GM19395 (cell line): ENCODE results near the gene TBX21.

Experiments used
- ATAC-seq: cut with Tn5 transposase; IDR thresholded peaks from one replicate; pipeline ENCODE4 v1.9.1; 2021; ENCODE audit warnings: mild to moderate bottlenecking, moderate library complexity; ENCODE audit not compliant: unreplicated experiment

TBX21 gene, protein sequence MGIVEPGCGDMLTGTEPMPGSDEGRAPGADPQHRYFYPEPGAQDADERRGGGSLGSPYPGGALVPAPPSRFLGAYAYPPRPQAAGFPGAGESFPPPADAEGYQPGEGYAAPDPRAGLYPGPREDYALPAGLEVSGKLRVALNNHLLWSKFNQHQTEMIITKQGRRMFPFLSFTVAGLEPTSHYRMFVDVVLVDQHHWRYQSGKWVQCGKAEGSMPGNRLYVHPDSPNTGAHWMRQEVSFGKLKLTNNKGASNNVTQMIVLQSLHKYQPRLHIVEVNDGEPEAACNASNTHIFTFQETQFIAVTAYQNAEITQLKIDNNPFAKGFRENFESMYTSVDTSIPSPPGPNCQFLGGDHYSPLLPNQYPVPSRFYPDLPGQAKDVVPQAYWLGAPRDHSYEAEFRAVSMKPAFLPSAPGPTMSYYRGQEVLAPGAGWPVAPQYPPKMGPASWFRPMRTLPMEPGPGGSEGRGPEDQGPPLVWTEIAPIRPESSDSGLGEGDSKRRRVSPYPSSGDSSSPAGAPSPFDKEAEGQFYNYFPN

DNA sequence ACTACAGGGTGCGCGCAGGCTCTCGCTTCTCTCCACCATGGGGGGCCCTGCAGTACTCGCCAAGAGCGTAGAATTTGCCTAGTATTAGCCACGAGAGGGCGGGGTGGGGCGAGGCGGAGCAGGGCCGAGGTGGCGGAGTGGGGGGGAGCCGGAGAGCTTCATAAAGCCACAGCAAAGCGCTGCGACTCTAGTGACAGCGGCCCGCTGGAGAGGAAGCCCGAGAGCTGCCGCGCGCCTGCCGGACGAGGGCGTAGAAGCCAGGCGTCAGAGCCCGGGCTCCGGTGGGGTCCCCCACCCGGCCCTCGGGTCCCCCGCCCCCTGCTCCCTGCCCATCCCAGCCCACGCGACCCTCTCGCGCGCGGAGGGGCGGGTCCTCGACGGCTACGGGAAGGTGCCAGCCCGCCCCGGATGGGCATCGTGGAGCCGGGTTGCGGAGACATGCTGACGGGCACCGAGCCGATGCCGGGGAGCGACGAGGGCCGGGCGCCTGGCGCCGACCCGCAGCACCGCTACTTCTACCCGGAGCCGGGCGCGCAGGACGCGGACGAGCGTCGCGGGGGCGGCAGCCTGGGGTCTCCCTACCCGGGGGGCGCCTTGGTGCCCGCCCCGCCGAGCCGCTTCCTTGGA, at the start of gene TBX21:
Gene TBX21, plus strand, starts transcription at position 190 of the 627 bp plus-strand sequence. Its CDS starts 219 bp downstream, at position 409.
- ATAC-seq = peak; percentile 63

DNA sequence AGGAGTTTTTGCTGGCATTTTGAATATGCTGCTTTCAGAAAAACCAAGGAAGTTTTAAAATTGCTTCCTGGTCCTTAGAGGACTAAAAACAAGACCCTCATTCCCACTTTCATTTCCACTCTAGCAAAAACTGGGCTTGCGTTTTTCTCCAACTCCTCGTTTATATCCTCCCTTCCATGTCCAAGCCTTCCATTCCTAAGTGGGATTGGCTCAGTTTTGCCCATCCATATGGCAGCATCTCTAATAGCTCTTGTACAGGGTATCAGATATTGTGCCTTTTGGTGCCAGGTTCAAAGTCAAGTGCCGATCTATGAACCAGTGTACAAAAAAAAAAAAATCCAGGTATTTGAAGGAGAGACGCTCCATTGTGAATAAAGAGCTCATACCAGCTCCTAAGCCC, 49.0 kb upstream of the TBX21 start:
- ATAC-seq = no peak

DNA sequence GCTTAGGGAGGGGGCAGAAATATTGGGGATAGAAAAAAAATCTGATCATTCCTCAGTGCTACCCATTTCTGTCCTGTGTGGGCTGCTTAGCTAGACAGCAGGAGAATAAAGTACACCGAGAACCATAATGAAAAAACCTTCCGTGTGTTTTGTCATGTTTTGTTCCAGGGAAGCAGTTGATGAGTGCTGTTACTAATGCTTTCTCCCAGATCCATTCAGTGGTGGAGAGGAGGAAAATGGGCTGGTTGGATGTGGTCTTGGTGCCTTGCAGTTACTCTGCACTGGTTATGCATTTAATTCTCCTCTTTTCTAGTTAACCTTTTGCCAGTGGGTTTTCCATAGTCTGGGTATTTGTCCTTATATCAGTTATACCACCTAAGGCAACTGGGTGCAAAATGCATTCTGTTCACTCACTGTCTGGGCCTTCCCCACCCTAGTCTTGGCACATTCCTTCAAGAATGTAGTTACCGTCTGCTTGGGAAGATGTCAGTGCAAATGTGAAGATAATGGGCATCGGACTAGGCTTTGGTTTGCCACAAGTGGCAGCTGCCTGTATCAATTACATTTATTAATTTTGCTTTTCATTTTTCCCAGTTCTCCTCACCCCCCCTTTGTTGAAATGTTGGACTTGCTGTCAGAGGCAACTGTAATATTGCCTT, 48.4 kb upstream of the TBX21 start:
- ATAC-seq = no peak

DNA sequence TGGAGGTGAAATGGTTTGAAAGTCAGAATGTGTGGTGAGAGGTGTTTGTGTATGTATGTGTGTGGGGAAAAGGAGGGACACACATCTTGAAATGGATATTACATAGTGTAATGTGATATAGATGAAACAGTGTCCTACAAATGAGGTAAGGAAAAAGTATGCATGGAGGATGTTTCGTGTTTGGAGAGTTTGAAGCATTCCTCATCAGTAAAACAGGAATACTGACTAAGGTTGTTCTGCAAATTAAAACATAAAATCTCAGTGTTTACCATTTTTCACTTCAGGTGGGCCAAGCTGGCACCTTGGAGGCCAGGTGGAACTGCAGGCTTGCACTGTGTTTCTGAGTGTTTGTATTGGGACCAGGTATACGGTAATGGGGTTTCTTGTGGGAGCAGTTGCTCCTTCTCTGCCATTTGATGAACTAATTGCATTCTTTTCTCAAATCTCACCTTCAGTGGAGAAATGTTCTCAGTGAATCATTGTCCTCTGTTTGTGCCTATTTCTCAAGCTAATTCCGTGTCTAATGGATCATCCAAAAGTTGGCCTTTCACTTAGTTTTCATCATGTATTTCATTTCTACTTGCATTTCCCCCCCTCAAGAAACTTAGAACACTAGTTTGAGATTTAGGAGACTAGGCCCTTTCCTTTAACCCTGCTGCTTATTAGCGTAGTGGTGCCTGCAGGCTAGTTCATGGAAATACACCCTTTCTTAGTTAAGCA, 47.3 kb upstream of the TBX21 start:
- no peak for ATAC-seq

DNA sequence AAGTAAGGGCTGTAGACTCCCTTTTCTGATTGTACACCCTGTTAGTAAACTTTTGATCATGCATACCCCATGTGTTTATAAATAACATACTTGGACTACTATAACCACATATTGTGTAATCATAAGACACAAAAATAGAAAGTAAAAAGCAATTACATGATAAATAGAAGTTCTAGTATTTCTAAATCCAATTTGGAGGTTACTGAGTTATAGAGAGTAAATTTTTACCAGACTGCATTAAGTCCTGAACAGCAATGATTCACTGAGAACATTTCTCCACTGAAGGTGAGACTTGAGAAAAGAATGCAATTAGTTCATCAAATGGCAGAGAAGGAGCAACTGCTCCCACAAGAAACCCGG, 46.8 kb upstream of the TBX21 start:
- ATAC-seq = no peak

DNA sequence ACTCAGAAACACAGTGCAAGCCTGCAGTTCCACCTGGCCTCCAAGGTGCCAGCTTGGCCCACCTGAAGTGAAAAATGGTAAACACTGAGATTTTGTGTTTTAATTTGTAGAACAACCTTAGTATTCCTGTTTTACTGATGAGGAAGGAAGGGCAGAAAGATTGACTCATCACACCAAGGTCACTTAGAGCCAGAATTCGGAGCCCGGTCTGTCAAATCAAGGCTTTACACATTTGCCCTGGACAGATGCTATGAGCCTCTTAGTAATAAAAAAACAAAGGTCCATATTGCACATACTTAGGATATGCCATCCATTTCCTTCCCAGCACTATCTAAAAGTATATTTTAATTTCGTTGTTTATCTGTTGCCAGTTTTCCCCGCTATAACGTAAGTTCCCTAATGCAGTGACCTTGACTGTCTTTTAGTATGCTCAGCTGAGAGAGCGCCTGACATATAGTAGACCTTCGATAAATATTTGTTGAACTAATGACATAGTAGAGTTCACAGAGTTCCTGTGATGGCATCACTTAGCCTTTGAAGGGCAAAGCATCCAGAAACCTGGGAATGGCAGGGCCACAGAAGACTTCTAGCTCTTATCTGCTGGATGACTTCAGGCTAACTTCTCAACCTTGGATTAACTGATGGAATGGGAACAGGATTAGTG, 46.2 kb upstream of the TBX21 start:
- no peak for ATAC-seq

DNA sequence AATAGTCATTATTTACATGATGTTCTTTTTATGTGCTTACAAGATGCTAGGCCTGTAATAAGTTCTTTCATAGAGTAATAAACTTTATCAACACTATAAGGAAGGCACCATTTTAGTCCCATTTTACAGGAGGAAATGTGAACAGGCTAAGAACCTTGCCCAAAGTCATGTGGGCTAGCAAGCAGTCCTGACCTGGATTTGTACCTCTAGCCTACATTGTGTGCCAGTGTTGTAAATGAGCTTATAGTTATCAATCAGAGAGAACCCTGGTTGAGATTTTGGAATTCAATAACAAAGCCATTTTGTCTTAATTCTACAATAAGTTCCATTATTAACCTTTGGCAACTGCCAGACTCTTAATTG, 45.7 kb upstream of the TBX21 start:
- ATAC-seq = no peak

DNA sequence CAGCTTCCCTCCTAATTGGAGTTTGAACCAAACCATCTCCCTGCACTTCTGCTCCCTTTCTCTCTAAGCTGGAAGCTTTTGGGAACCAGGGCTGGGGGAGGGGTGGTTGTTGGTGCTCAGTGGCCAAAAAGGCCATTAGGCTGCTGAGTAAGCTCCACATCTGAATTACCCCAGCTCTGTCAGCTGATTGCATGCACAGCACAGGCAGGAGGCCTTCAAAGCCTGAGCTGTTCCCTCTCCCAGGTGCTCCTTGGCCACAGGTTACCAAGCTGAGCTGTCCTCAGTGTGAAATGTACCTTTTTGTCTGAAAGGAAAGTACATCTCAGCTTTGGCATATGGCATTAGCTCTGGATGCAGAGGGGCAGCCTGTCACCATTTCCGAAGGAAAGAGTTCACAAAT, 45.3 kb upstream of the TBX21 start:
- no peak for ATAC-seq

DNA sequence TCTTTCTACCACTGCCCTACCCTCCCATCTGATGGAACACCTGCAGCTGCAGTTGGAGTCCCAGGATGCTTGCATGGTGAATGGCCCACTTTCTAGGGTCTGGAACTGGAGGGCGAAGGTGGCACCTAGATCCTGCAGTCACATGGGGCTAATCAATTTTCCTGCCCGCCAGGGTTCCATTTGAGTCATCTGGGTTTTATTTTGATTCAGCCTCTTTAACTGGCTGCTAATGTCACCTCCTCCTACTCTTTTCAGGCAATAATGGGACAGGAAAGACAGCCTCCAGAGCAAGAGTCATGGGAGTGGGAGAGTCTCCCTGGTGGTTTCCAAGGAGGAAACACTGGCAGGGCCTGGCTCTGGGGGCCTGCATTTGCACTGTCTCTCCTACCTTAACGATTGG, 42.9 kb upstream of the TBX21 start:
- ATAC-seq = no peak

DNA sequence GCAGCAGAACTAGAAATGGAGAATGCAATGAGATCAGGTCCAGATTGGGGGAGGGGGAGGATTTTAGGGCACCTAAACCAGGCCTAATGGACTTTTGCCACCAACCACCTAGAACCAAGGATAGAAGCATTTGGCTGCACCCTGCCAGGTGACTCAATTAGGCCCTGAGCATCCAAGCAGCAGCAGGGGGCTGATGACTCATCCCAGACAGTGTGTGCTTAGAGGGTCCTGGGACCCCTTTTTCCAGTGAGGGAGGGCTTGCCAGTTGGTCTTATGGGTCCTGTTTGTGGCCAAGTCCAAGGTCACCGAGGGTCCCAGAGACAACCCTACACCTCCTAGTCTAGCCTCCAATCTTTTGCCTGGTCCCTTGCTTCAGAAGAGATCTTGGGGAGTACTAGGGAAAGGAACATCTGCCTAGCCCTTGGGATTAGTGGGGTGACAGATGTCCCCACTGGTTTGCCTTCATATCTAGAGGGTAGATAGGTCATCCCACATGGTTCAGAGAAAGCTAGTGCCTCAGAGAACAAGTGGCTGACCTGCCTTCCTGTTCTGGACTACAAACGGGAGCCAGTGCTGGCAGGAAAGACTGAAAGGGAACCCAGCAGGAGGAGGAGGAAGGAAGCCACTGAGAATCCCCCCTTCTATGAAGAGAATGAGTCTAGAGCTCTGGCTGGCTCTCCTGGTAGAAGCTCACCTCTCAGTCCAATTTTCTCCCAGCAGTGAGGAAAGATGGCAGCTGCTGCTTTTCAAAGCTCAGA, 40.7 kb upstream of the TBX21 start:
- ATAC-seq = no peak

DNA sequence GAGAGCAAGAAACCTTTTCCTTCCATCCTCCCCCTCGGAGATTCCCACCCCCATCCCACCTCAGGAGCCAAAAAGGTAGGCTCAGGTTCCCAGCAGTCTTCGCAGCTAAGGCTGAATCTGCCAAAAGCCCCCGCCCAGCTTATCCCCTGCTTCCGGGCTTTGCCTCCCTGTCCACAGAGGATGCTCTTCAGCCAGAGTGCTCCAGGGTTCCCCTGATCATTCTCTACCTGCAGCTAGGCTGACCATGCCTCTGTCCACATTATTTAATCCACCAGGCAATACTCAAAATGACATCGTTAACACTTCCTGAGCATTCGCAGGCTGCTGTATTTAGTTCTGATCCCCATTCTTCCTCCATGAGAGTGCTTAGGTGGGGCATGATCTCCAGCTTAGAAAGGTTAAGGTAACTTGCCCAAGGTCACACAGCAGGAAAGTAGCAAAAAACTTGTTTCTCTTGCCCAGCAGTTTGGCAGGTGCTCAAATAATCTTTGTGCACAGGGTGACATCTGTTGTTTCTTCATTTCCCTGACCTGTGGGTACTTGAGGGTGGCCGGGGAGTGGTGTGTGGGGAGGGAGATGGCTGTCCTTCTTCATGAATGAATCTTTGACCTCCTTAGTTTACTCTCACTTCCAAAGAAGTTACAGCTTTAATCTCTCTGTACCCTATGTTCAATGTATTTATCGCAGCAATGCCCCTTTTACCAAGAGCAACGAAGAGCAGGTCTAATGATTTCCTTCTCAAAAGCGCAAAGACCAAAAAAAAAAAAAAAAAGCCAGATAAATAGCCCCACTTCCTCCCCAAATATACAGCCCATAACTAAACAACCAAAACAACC, 39.9 kb upstream of the TBX21 start:
- ATAC-seq = no peak

DNA sequence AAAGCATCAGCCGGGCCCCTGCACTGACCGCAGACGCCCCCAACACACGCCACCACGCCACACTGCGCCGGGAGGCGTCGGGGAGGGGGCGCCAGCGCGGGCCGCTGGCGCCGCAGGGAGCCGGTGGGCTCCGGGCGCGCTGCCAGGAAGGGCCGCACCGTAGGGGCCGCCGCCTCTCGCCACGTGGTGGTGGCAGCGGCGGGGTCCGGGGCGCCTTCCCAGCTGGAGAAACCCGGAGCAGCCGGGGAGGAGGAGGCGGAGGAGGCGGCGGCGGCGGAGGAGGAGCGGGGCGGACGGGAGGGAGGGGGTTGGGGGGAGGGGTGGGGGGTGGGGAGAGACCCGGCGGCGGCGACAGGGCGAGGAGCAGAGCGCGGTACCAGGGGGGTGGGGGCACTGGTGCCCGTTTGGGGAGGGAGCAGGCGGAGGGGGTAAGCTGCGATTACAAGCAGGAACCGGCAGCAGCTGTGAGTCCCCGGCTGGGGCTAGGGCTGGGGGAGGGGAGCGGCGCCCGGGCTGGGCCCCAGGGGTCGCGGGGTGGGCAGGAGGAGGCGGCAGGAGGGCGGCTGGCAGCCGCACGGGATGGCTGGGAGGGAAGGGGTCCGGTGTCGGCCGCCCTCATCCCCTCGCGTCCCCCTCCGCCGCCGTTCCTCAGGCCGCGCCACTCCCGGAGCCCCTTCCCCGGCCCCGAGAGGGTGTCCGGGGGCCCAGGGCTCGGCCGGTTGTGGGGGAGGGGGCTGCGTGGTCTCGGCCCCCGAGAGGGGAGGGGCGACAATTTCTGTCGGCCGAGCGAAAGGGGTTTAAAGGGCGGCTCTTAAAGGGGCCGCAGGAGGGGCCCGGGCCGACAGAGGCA, 39.1 kb upstream of the TBX21 start, which contains the start of gene TBKBP1:
Gene TBKBP1, plus strand, starts transcription at position 431 of the 850 bp plus-strand sequence. CDS start 1,952 bp downstream, outside the sequence.
- no peak for ATAC-seq

DNA sequence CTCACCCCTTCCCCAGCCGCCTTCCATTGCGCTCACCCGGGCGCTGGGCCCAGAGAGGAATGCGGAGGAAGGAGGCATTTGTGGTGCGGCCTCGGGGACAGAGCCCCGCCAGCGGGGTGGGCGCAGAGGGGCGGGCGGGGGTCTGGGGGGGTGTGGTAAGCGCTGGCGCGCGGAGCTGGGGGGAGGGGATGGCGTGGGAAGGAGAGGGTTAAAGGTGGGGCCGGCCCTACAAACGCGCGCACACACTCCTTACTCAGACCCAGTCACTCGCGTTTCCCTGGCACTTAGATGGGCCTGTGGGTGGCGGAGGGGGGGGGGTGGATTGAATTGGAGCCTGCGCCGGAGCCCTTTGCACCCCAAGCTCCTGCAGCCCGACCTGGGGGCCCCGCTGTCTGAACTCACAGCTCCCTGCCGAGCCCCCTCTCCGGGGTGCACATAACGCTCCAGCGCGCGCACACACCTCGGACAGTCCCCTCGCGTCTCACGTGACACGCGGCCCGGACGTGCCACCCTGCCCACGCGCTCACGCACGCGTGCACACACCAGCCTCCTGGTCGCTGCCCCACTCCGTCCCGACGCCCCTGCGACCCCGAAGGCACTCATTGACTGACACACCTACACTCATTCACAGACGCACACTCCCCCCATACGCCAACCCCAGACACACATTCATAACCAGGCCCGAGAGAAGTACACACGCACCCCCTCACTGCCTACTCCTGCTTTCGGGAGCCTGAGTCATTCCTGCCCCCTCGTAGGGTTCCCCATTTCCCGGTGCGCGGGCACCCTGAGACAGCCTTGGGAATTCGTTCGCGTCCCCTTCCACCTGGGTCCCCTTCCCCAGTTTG, 38.2 kb upstream of the TBX21 start:
- ATAC-seq = no peak

DNA sequence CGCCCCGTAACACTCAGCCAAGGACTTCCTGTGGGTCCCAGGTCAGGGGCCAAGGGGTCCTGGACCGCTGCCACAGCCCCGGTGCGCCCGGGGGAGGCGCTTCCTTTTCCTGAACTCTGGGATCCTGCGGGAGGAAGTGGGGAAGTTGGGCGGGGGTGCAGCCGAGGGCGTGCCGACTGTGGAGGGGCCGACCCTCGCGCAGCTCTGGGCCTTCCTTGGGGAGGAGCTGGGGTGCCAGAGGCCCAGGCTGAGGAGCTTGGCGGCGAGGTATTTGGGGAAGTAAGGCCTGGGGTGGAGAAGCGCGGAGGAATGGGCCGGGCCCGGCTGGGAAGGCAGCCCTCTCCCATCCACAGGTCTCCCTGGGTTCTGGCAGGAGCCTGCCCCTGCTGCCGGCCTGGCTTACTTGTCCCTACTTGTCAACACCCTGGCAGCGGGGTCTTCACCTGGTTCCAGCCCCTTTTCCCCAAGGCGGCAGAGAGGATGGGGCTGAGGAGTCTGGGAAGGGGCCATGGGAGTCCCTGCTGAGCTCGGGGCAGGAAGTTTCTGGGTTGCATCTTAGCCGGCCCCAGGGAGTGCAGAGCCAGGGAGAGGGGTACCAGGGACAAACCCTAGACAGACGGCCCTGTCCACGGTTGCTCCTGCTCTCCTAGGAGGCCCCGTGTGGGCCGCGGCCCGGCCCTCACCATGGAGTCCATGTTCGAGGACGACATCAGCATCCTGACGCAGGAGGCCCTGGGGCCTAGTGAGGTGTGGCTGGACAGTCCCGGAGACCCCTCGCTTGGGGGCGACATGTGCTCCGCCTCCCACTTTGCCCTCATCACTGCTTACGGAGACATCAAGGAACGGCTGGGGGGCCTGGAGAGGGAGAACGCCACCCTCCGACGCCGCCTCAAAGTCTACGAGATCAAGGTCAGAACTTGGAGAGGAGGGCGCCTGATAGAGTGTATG, 37.3 kb upstream of the TBX21 start:
- ATAC-seq = no peak

DNA sequence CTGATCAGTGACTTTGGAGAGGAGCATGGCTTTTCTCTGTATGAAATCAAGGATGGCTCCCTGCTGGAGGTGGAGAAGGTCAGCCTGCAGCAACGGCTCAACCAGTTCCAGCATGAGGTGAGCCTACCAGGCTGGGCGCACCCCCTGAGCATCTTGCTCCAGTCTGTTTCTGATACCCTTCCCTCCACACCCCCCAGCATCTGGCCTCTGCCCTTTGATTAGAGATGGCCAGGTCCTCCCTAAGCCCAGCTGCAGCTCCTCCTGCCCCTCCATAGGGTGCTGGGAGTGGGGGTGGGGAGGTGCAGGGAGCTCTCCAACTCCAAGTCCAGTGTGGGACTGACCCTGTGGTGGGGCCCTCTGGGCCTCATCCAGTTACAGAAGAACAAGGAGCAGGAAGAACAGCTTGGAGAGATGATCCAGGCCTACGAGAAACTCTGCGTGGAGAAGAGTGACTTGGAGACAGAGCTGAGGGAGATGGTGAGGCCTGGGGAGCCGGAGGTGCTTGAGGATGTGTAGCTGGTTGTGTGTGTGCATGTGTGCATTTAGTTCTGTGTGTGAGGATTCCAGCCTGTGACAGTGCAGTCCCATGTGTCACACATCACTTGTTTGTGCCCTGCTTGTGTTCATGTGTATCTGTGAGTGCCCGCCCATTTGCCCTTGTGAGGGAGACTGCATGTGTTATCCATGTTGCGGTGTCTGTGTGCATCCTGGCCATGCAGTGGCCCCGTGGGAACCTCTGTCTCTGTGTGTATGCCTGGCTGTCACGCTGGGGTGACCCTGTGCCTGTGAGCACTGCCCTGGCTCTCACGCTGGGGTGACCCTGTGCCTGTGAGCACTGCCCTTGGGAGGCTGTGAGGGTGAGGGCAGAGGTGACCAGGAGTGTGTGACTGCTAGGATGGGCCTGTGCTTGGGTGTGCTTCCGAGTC, 36.1 kb upstream of the TBX21 start:
- ATAC-seq = no peak
